ENCODE data around the gene USP51. TPM values are rescaled to one million over a fixed set of nuclear protein-coding genes. Genes with fewer than 3 reads are reported as not detected.

Gene USP51
- total and polyA plus RNA-seq, 2 donors from 2014 or later, result 3.4 to 4.6 TPM

DNA sequence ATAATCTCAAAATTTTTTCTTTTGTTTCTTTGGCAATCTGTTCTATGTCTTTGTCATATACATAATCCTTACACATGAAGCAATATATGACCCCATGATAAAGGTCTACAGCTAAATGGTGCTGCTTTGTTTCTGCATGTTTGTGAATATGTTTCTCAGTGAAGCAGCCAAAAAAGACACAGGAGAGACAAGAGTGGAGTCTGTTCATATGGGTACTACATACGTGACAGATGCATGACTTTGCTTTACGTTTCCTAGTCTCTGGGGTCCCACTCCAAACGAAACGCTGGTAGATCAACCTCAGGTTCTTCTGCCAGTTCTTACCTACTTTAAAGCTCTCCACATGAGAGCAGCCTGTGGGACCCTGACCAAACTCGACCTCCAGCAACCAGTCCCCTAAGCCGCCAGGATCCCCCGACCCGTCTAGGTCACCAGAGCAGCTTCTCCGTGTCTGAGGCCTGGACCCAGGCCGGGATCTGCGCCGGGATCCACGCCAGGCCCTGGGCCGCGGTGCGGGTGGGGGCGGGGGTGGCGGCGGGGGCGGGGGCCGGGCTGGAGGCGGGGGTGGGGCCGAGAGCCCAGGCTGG, 1.5 kb downstream of the USP51 start:
- DNase-seq (peak in 2 of 5 donors; percentile 61 to 74), FAIRE-seq (no peak)
- intact Hi-C loops (cut with DNase I), result no loop called here
- no peaks in the 10 kb centered on the region for H3K4me1 ChIP-seq (ENCODE audit: control insufficient read depth in 2 of 3, insufficient read depth in 2 of 3, low read depth in 1 of 3, low read length in 3 of 3)
- peak overlapping the region; percentile 18 to 33 for H3K27ac ChIP-seq (ENCODE audit: low read depth in 2 of 2, low read length in 2 of 2)
- no peaks in the 10 kb centered on the region for H3K9me3 ChIP-seq (ENCODE audit: control insufficient read depth in 2 of 3, insufficient read depth in 1 of 3, low read length in 3 of 3)
- H3K36me3 ChIP-seq (ENCODE audit: control insufficient read depth in 2 of 3, insufficient read depth in 3 of 3, low read length in 3 of 3), result no peaks in the 10 kb centered on the region
- H3K4me3 ChIP-seq (ENCODE audit: low read length in 3 of 3), result peak overlapping the region; percentile 41 to 84 (median 62)
- TF ChIP-seq CTCF (IDR thresholded peaks at IDR 0.05; ENCODE audit: borderline replicate concordance, extremely low read depth, insufficient read depth), result no peak
- H3K27me3 ChIP-seq (ENCODE audit: control insufficient read depth, insufficient read depth, low read length), result peaks cover 2% of the 10 kb centered on the region
- H3K9ac ChIP-seq (ENCODE audit: low read length in 3 of 3), result peak overlapping the region in 2 of 3 donors; percentile 42 to 62

DNA sequence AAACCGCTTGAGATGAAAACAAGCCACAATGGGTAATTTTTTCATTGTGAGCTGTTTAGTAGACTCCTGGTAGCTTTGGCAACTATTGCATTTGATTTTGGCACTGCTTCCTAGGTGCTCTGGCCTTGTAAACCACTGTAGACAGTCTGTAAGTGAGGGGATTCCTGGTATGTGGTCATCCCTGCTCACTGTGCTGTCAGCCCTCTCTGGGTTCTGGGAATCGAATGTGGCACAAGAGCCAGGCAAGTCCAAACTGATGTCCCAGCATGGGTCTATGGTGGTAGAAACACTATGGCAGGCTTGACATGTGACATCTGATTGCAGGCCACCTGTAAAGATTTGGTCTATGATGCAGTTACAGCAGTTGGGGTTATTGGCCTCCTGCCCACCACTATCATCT, 2.5 kb downstream of the USP51 start:
- Histone ChIP-seq H3K9ac (ENCODE audit: low read length in 3 of 3) (no peak overlapping the region), H3K27me3 (ENCODE audit: control insufficient read depth, insufficient read depth, low read length) (peaks cover 2% of the 10 kb centered on the region), H3K4me3 (ENCODE audit: low read length in 3 of 3) (no peak overlapping the region), H3K4me1 (ENCODE audit: control insufficient read depth in 2 of 3, insufficient read depth in 2 of 3, low read depth in 1 of 3, low read length in 3 of 3) (no peaks in the 10 kb centered on the region), H3K27ac (ENCODE audit: low read depth in 2 of 2, low read length in 2 of 2) (no peak overlapping the region), H3K9me3 (ENCODE audit: control insufficient read depth in 2 of 3, insufficient read depth in 1 of 3, low read length in 3 of 3) (no peaks in the 10 kb centered on the region), H3K36me3 (ENCODE audit: control insufficient read depth in 2 of 3, insufficient read depth in 3 of 3, low read length in 3 of 3) (no peaks in the 10 kb centered on the region)
- intact Hi-C loops (cut with DNase I), result no loop called here
- no peak for DNase-seq
- no peak for TF ChIP-seq CTCF (IDR thresholded peaks at IDR 0.05; ENCODE audit: borderline replicate concordance, extremely low read depth, insufficient read depth)
- FAIRE-seq, result no peak

GRCh38 chrX:55486736-55487135, 2.9 kb downstream of the USP51 start:
- Histone ChIP-seq H3K4me3 (ENCODE audit: low read length in 3 of 3) (no peak overlapping the region), H3K9me3 (ENCODE audit: control insufficient read depth in 2 of 3, insufficient read depth in 1 of 3, low read length in 3 of 3) (no peaks in the 10 kb centered on the region), H3K27ac (ENCODE audit: low read depth in 2 of 2, low read length in 2 of 2) (no peak overlapping the region), H3K27me3 (ENCODE audit: control insufficient read depth, insufficient read depth, low read length) (peaks cover 2% of the 10 kb centered on the region), H3K9ac (ENCODE audit: low read length in 3 of 3) (no peak overlapping the region), H3K4me1 (ENCODE audit: control insufficient read depth in 2 of 3, insufficient read depth in 2 of 3, low read depth in 1 of 3, low read length in 3 of 3) (no peaks in the 10 kb centered on the region), H3K36me3 (ENCODE audit: control insufficient read depth in 2 of 3, insufficient read depth in 3 of 3, low read length in 3 of 3) (no peaks in the 10 kb centered on the region)
- intact Hi-C loops (cut with DNase I), result no loop called here
- DNase-seq (no peak), FAIRE-seq (no peak)
- TF ChIP-seq CTCF (IDR thresholded peaks at IDR 0.05; ENCODE audit: borderline replicate concordance, extremely low read depth, insufficient read depth), result no peak

DNA sequence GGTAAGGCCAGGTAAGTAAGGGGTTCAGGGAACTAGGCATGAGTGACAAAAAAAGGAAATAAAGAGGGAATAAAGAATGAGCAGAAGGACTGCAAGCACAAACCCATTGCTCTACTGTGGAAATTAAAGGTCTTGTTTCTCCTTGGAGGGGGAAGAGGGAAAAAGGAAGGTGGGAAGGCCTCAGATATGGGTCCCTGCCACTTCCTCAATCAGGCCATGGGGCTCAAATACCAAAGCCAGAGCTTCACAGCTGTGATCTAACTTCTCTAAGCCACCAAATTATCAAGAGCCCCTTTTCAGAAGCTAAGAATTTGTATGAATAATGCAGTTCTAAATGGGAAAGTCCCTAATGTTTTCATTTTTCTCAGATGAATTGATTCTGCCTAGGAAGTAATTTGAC, 4.7 kb downstream of the USP51 start:
- no peak for FAIRE-seq

More for the DNA sequence above, 4.7 kb downstream of the USP51 start:
- Histone ChIP-seq H3K9me3 (ENCODE audit: control insufficient read depth in 2 of 3, insufficient read depth in 1 of 3, low read length in 3 of 3) (no peaks in the 10 kb centered on the region), H3K27me3 (ENCODE audit: control insufficient read depth, insufficient read depth, low read length) (peaks cover 2% of the 10 kb centered on the region), H3K4me3 (ENCODE audit: low read length in 3 of 3) (no peak overlapping the region), H3K4me1 (ENCODE audit: control insufficient read depth in 2 of 3, insufficient read depth in 2 of 3, low read depth in 1 of 3, low read length in 3 of 3) (no peaks in the 10 kb centered on the region), H3K36me3 (ENCODE audit: control insufficient read depth in 2 of 3, insufficient read depth in 3 of 3, low read length in 3 of 3) (no peaks in the 10 kb centered on the region), H3K27ac (ENCODE audit: low read depth in 2 of 2, low read length in 2 of 2) (no peak overlapping the region), H3K9ac (ENCODE audit: low read length in 3 of 3) (no peak overlapping the region)
- DNase-seq, result no peak
- intact Hi-C loops (cut with DNase I), result no loop called here
- TF ChIP-seq CTCF (IDR thresholded peaks at IDR 0.05; ENCODE audit: borderline replicate concordance, extremely low read depth, insufficient read depth), result no peak

Data from kidney (tissue), 14 donors.